Measurements from ENCODE around the gene SYNJ2.

SYNJ2 gene

GRCh38 chr6:158015188-158015506 is 33.5 kb downstream of the SYNJ2 start:
- DNase-seq = no peak

- DNase-seq = no peak
Measured at GRCh38 chr6:158016571-158017383, 35.1 kb downstream of the SYNJ2 start.

GRCh38 chr6:158017621-158018040 is 36.0 kb downstream of the SYNJ2 start:
- no peak for DNase-seq

GRCh38 chr6:158018041-158018771 is 36.5 kb downstream of the SYNJ2 start:
- DNase-seq = no peak

- no peak for DNase-seq
Measured at GRCh38 chr6:158018851-158019361, 37.2 kb downstream of the SYNJ2 start.

- DNase-seq = no peak
Measured at GRCh38 chr6:158019416-158019815, 37.8 kb downstream of the SYNJ2 start.

GRCh38 chr6:158020272-158020711 is 38.6 kb downstream of the SYNJ2 start:
- DNase-seq = no peak

- DNase-seq = no peak
Measured at GRCh38 chr6:158020811-158021210, 39.1 kb downstream of the SYNJ2 start.

- DNase-seq = no peak
Measured at GRCh38 chr6:158021376-158021775, 39.7 kb downstream of the SYNJ2 start.

- no peak for DNase-seq
Measured at GRCh38 chr6:158021814-158022748, 40.4 kb downstream of the SYNJ2 start.

GRCh38 chr6:158022749-158023596 is 41.3 kb downstream of the SYNJ2 start:
- DNase-seq = no peak

GRCh38 chr6:158023597-158023939 is 41.9 kb downstream of the SYNJ2 start:
- no peak for DNase-seq

- no peak for DNase-seq
Measured at GRCh38 chr6:158024566-158025297, 43.1 kb downstream of the SYNJ2 start.

GRCh38 chr6:158026054-158026900 is 44.6 kb downstream of the SYNJ2 start:
- no peak for DNase-seq

GRCh38 chr6:158026901-158027589 is 45.4 kb downstream of the SYNJ2 start:
- DNase-seq = peak; percentile 24

GRCh38 chr6:158027590-158028285 is 46.1 kb downstream of the SYNJ2 start:
- peak; percentile 30 for DNase-seq

- no peak for DNase-seq
Measured at GRCh38 chr6:158028421-158028820, 46.8 kb downstream of the SYNJ2 start.

GRCh38 chr6:158028876-158029275 is 47.2 kb downstream of the SYNJ2 start:
- no peak for DNase-seq

GRCh38 chr6:158029668-158030230 is 48.1 kb downstream of the SYNJ2 start:
- no peak for DNase-seq
